Chondrocyte (in vitro differentiated cells): ENCODE data around the gene CXADR. TPM values are rescaled to one million over a fixed set of nuclear protein-coding genes. Genes with fewer than 3 reads are reported as not detected.

Experiments used
- DNase-seq: peaks from one replicate; pipeline ENCODE4 v3.0.0; 2021; ENCODE audit warnings: mixed read lengths, low spot score
- H3K27ac Mint-ChIP-seq: one replicate; pipeline ENCODE4 v1.8.0; 2021; ENCODE audit warnings: mild to moderate bottlenecking, moderate library complexity, mixed read lengths; ENCODE audit not compliant: unreplicated experiment
- H3K27me3 Mint-ChIP-seq: 2 replicates; pipeline ENCODE4 v1.8.0; 2021; ENCODE audit warnings: low read depth, mixed read lengths
- H3K36me3 Mint-ChIP-seq: 2 replicates; pipeline ENCODE4 v1.8.0; 2021; ENCODE audit warnings: low read depth, mixed read lengths
- H3K4me1 Mint-ChIP-seq: 2 replicates; pipeline ENCODE4 v1.8.0; 2021; ENCODE audit warnings: low read depth, mild to moderate bottlenecking, mixed read lengths
- H3K4me3 Mint-ChIP-seq: one replicate; pipeline ENCODE4 v1.8.0; 2021; ENCODE audit warnings: mild to moderate bottlenecking, moderate library complexity, mixed read lengths; ENCODE audit not compliant: unreplicated experiment
- H3K9me3 Mint-ChIP-seq: 2 replicates; pipeline ENCODE4 v1.8.0; 2021; ENCODE audit warnings: low read depth, mixed read lengths
- total RNA-seq: library from RNA; stranded (reverse); gene quantifications from 3 replicates; pipeline ENCODE4 v1.2.1, GENCODE V29; 2021
- TF ChIP-seq, protein P1 (sequence below): fragments of 200-600 bp; sonication (generic); IDR thresholded peaks from 2 replicates; pipeline ENCODE4 v1.5.0; 2021; ENCODE audit warnings: antibody characterized with exemption, mild to moderate bottlenecking, moderate library complexity

The CXADR gene
- total RNA-seq, 1 donor from 2014 or later = 0.17 TPM

DNA sequence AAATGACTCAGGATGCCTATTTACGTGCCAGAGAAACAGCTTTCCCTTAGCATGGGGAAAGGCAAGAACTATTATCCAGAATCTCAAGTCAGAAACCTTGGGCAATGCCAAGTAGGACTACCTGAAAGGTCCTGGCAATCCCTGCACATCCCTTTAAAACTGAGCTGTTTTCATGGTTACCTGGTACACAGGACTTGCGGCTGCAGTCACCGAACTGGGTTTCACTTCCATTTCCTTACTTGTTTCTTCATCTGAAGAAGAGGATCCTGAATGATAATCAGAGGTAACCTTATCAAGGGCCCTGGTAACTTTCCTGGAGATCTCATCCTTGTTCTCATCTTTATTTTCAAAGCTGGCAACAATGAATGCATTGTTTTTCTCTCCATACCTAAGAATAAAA is 85.6 kb downstream of the CXADR start:
- DNase-seq = no peak
- Mint-ChIP-seq H3K4me3 (no peak overlapping the region), H3K9me3 (no peaks in the 10 kb centered on the region), H3K27ac (no peak overlapping the region), H3K27me3 (no peaks in the 10 kb centered on the region), H3K4me1 (peaks cover 8% of the 10 kb centered on the region), H3K36me3 (peaks cover 33% of the 10 kb centered on the region)
- TF ChIP-seq, protein P1, sequence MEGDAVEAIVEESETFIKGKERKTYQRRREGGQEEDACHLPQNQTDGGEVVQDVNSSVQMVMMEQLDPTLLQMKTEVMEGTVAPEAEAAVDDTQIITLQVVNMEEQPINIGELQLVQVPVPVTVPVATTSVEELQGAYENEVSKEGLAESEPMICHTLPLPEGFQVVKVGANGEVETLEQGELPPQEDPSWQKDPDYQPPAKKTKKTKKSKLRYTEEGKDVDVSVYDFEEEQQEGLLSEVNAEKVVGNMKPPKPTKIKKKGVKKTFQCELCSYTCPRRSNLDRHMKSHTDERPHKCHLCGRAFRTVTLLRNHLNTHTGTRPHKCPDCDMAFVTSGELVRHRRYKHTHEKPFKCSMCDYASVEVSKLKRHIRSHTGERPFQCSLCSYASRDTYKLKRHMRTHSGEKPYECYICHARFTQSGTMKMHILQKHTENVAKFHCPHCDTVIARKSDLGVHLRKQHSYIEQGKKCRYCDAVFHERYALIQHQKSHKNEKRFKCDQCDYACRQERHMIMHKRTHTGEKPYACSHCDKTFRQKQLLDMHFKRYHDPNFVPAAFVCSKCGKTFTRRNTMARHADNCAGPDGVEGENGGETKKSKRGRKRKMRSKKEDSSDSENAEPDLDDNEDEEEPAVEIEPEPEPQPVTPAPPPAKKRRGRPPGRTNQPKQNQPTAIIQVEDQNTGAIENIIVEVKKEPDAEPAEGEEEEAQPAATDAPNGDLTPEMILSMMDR = no peak

DNA sequence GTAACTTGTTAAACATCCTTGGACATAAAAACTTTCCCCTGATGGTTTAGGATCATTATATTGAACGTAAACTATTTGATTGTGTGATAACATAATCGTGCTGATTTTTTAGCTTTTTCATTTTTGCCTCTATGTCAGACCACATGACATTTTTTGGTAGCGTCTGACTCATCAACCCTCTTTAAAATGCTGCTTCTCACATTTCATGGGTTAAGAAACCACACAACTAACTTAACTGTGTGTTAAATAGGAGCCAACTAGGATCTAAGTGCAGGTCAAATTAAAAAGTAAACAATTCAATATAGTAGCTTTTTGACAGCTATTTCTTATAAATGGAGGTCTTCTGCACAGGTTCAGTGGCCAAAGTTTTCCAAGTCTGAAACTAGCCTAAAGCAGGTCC is 90.0 kb downstream of the CXADR start:
- H3K4me3 Mint-ChIP-seq = no peak overlapping the region
- H3K9me3 Mint-ChIP-seq = no peaks in the 10 kb centered on the region
- H3K27me3 Mint-ChIP-seq = no peaks in the 10 kb centered on the region
- DNase-seq = no peak
- H3K4me1 Mint-ChIP-seq = peaks cover 12% of the 10 kb centered on the region
- TF ChIP-seq, protein P1 = no peak
- peaks cover 25% of the 10 kb centered on the region for H3K36me3 Mint-ChIP-seq
- peak overlapping the region; percentile 28 for H3K27ac Mint-ChIP-seq

DNA sequence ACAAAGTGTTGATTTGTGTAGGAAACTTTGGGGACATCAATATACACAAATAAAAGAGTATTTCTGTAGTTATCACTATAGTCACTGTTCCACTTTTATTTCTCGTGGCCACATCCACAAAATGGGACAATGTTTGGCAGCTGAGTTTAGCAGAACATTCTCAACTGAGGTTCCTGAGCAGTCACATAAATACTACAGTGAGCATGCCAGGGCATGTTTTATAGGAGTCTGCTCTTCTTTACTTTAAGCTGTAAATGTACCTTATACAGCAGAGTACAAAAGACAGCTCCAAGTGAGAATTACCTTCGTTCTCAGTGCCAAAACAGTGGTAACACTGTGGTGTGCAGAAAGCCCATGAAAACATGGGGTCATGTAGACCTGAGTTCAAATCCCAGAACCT is 94.8 kb downstream of the CXADR start:
- Mint-ChIP-seq H3K9me3 (no peaks in the 10 kb centered on the region), H3K27me3 (no peaks in the 10 kb centered on the region), H3K36me3 (peaks cover 13% of the 10 kb centered on the region), H3K4me3 (no peak overlapping the region), H3K27ac (no peak overlapping the region), H3K4me1 (peaks cover 28% of the 10 kb centered on the region)
- DNase-seq = no peak
- TF ChIP-seq, protein P1 = no peak

DNA sequence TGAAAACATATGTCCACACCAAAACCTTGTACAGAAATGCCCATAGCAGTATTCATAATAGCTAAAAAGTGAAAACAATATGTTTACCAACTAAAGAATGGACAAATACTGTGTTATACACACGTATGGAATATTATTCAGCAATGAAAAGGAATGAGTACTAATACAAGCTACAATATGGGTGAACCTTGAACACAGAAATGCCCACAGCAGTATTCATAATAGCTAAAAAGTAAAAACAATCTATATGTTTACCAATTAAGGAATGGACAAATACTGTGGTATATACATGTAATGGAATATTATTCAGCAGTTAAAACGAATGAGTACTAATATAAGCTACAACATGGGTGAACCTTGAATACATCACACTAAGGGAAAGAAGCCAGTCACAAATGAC is 96.8 kb downstream of the CXADR start:
- Mint-ChIP-seq H3K36me3 (peaks cover 2% of the 10 kb centered on the region), H3K27me3 (no peaks in the 10 kb centered on the region), H3K9me3 (no peaks in the 10 kb centered on the region), H3K4me1 (peaks cover 21% of the 10 kb centered on the region), H3K4me3 (no peak overlapping the region), H3K27ac (peak overlapping the region; percentile 45)
- no peak for DNase-seq
- TF ChIP-seq, protein P1 = no peak

DNA sequence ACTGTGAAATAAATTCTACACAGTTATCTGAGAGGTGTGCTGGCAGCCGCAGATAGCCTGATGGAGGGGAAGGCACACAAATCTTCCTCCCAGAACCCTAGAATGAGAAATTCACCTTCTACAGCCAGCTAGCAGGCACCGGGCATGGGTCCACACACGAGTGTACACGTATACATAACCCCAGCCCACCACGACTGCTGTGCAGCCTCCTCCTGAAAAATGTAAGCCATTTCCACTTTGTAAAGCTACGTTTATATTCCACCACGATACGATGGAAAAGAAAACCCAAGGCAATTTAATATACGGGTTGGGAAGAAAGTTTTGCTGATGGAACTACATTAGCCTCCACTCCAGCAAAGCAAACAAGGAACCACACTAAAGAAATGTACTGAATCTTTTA is 98.1 kb downstream of the CXADR start:
- peak overlapping the region; percentile 89 for H3K4me3 Mint-ChIP-seq
- no peak for DNase-seq
- no peaks in the 10 kb centered on the region for H3K27me3 Mint-ChIP-seq
- H3K4me1 Mint-ChIP-seq = peaks cover 21% of the 10 kb centered on the region
- TF ChIP-seq, protein P1 = no peak
- H3K27ac Mint-ChIP-seq = peak overlapping the region; percentile 99
- no peaks in the 10 kb centered on the region for H3K36me3 Mint-ChIP-seq
- H3K9me3 Mint-ChIP-seq = no peaks in the 10 kb centered on the region
